T-helper 22 cell (primary cell): ENCODE data around the gene RHBDF1.

Source experiments
- DNase-seq: peaks from one replicate; pipeline ENCODE4 v3.0.0-alpha.2; 2020; ENCODE audit warnings: low read depth

The RHBDF1 gene

DNA sequence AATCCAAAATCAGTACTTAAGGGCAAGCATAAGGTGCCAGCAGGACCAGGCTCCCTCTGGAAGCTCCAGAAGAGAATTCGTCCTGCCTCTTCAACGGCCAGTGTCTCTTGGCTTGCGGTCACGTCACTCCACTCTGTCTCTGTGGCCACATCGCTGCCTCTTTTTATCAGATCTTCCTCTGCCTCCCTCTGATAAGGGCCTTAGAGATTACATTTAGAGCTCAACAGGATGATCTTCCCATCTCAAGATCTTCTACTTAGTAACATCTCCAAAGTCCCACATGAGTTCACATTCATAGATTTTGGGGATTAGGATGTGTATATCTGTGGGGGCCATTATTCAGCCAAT is 22.5 kb upstream of the RHBDF1 start:
- DNase-seq = no peak

- no peak for DNase-seq
Observed at GRCh38 chr16:92431-93339, 20.3 kb upstream of the RHBDF1 start.

- no peak for DNase-seq
Observed at GRCh38 chr16:91484-91883, 19.1 kb upstream of the RHBDF1 start.

- no peak for DNase-seq
Observed at GRCh38 chr16:89391-90302, 17.2 kb upstream of the RHBDF1 start.

DNA sequence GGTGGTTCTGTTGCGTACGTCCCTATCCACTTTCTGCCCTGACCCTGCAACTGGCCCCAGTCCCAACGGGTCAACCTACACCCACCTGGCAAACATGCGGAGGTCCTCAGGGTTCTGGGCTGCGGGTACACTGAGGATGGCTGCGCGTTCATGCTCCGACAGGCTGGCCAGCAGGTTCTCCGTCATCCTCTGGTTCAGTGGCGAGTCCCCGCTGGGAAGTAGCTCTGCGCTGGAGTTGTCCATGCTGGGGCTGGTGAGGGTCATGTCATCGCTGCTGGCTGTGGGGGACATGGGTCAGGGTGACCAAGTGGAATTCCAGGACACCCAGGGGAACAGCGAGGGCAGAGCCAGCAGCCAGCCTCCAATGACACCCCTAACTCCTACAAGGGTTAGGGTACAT is 16.2 kb upstream of the RHBDF1 start:
- no peak for DNase-seq

GRCh38 chr16:86483-86952 is 14.1 kb upstream of the RHBDF1 start:
- no peak for DNase-seq

GRCh38 chr16:85865-86264 is 13.4 kb upstream of the RHBDF1 start:
- DNase-seq = no peak

- no peak for DNase-seq
Observed at GRCh38 chr16:85407-85782, 13.0 kb upstream of the RHBDF1 start.

GRCh38 chr16:84718-85406 is 12.4 kb upstream of the RHBDF1 start:
- DNase-seq = no peak

DNA sequence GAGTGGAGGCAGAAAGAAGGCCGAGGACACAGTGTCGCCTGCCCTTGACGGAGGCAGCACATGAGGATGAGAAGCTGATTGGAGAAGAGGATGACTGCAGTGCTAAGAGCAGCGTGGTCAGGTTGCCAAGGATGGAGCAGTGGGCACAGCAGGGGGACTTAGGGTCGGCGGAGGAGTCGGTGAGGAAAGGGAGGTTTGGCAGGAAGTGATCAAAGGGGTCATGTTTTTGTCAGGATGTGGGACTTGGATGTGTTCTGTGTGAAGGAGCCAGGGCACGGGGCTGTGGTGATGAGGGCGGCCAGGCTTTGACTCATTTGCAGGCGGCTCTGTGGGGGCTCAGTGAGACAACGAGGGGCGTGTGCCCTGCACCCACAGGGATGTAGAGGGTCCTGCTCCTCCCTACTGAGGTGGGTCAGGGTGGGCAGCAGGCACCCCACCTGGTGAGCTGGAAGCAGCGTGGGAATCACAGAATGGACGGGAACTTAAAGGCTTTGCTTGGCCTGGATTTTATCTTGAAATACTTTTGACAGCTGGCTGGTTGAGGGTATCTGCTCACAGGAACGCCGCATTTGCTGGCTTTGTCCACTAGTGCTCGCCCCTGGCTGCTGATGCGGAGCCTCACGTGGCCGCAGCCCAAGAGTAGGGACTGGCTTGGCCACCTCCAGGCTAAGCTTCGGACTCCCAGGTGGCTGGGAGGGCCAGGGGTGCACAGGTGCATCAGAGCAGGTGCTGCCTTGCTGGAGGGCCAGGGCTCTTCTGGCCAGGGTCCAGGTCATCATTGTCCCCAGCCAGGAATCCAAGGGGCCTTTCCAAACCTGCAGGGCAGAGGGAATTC is 11.6 kb upstream of the RHBDF1 start:
- DNase-seq = no peak

- DNase-seq = no peak
Observed at GRCh38 chr16:83060-83603, 10.7 kb upstream of the RHBDF1 start.

DNA sequence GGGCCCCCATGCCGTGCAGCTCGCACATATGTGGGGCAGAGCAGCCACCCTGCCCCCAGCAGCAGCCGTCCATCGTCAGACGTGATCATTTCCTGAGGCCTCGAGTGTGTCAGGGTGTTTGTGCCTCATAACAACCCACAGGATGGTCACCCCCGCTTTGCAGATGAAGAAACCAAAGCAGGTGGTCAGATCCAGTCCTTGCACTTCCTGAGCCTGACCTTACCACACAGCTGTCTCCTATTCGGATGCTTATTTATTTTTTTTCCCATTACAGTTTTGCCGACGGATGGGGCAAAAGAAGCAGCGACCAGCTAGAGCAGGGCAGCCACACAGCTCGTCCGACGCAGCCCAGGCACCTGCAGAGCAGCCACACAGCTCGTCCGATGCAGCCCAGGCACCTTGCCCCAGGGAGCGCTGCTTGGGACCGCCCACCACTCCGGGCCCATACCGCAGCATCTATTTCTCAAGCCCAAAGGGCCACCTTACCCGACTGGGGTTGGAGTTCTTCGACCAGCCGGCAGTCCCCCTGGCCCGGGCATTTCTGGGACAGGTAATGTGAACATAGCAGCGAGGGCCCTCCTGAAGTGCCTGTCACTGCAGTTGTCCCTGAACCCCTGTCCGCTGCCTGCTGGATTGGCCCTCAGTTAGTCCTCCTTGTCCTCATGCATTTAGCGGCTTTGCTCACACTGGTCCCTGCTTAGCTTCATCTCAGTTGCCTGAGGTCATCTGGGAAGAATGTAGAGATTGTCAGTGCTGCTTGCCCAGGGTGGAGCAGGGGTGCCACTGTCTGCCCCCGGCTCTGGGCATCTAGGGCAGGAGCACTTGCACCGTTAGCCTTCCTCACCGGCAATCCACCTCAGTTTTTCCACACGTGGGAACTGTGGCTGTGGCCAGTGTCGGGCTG is 7.0 kb upstream of the RHBDF1 start:
- no peak for DNase-seq

- DNase-seq = no peak
Observed at GRCh38 chr16:78444-79150, 6.2 kb upstream of the RHBDF1 start.

DNA sequence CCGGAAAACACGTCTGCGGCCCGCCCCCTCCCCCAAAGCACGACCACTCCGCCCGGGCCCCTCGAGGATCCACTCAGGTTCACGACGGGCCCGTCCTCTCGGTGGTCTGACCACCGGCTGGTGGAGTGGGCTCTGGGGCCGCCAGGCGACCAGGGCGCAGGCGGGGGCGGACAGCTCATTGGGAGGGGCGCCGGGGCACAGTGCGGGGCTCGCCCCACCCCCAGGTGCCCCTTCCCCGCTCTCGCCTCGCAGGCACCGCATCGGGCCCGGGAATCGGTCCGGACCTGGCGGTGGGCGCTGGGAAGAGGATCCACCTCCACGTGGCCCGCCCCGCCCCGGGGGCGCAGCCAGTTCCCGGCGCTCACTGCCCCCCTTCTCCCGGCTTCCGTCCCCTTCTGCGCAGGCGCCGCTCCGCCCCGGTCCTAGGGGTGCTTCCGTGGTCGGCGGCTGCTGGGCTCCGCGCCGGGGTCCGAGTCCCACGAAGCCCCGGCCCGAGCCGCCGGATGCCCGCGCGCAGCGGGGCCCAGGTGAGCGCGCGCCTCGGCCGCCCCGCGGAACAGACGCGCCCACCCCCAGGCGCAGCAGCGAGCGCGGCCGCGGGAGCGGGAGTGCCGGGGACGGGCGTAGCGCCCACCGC is 5.5 kb upstream of the RHBDF1 start, which contains the start of gene MPG:
Gene MPG (plus strand): TSS at position 419 of the 637 bp plus-strand sequence. CDS start 85 bp downstream, at position 504.
- peak; percentile 69 for DNase-seq

- DNase-seq = no peak
Observed at GRCh38 chr16:77273-77806, 4.9 kb upstream of the RHBDF1 start.

GRCh38 chr16:76535-77272 is 4.3 kb upstream of the RHBDF1 start:
- DNase-seq = no peak

GRCh38 chr16:75580-76501 is 3.4 kb upstream of the RHBDF1 start:
- DNase-seq = no peak
